A673 (cell line): Measurements from ENCODE around the gene ACADSB. TPM values are rescaled to one million over a fixed set of nuclear protein-coding genes. Genes with fewer than 3 reads are reported as not detected.

Experiments
- BruUV-seq: library from RNA; stranded (reverse); fragments of 400-500 nt; replicated peaks from 2 replicates; lab custom pipeline; 2021; lab: Mats Ljungman, UMichigan
- CTCF ChIA-PET: fragments of 300-600 bp; sonication (Branson Sonifier 250); formaldehyde crosslinking; loops from one replicate; lab custom pipeline; 2022; ENCODE audit warnings: antibody characterized with exemption; lab: Charles Lee
- POLR2A ChIA-PET: fragments of 300-600 bp; sonication (Branson Sonifier 250); formaldehyde crosslinking; loops from one replicate; lab custom pipeline; 2022; ENCODE audit warnings: antibody characterized with exemption; ENCODE audit not compliant: low non-redundant PET; lab: Charles Lee
- DNase-seq: peaks from one replicate; pipeline ENCODE4 v3.0.0-alpha.2; 2015; ENCODE audit warnings: low spot score
- H3K27ac ChIP-seq: fragments of 200-600 bp; sonication (generic); 2 replicates; pipeline ENCODE4 v1.5.1; 2016; ENCODE audit warnings: mixed run types, low read depth, mild to moderate bottlenecking, mixed read lengths, antibody characterized with exemption, low read length; ENCODE audit not compliant: poor library complexity, severe bottlenecking
- H3K27me3 ChIP-seq: fragments of 200-600 bp; sonication (generic); replicated peaks from 2 replicates; pipeline ENCODE4 v1.6.1; 2017; ENCODE audit warnings: mixed run types, low read depth, mild to moderate bottlenecking, mixed read lengths, antibody characterized with exemption, low read length; ENCODE audit not compliant: insufficient read depth, poor library complexity
- H3K36me3 ChIP-seq: fragments of 200-600 bp; sonication (generic); 2 replicates; pipeline ENCODE4 v1.6.1; 2016; ENCODE audit warnings: mixed run types, mild to moderate bottlenecking, mixed read lengths, antibody characterized with exemption, low read length; ENCODE audit not compliant: insufficient read depth, poor library complexity, severe bottlenecking
- H3K4me1 ChIP-seq: fragments of 200-600 bp; sonication (generic); 2 replicates; pipeline ENCODE4 v1.6.1; 2017; ENCODE audit warnings: mixed run types, mild to moderate bottlenecking, mixed read lengths, antibody characterized with exemption, low read length; ENCODE audit not compliant: insufficient read depth, poor library complexity, severe bottlenecking
- H3K4me3 ChIP-seq: fragments of 200-600 bp; sonication (generic); 2 replicates; pipeline ENCODE4 v1.5.1; 2016; ENCODE audit warnings: low read depth, mixed run types, mild to moderate bottlenecking, mixed read lengths, low read length; ENCODE audit not compliant: poor library complexity, severe bottlenecking
- H3K9me3 ChIP-seq: fragments of 200-600 bp; sonication (generic); 2 replicates; pipeline ENCODE4 v1.6.1; 2016; ENCODE audit warnings: mixed run types, low read depth, mild to moderate bottlenecking, mixed read lengths, antibody characterized with exemption, low read length; ENCODE audit not compliant: poor library complexity, severe bottlenecking
- CTCF ChIP-seq: fragments of 300-800, 200-600 bp; sonication (generic); conservative IDR thresholded peaks from 2 replicates; pipeline ENCODE4 v1.5.1; 2017; ENCODE audit warnings: low read depth, mild to moderate bottlenecking, antibody characterized with exemption, low read length, moderate library complexity, mixed read lengths
- EZH2 ChIP-seq: fragments of 200-600 bp; sonication (generic); IDR thresholded peaks from 2 replicates; pipeline ENCODE4 v1.6.1; 2017; ENCODE audit warnings: borderline replicate concordance, low read depth, mild to moderate bottlenecking, mixed read lengths, antibody characterized with exemption, low read length; ENCODE audit not compliant: poor library complexity, severe bottlenecking
- intact Hi-C: fragments of 100-400 bp; cut with micrococcal nuclease; formaldehyde crosslinking; loops from one replicate; pipeline ENCODE4 v1.10.0; 2022; ENCODE audit not compliant: unreplicated experiment
- total RNA-seq: library from RNA; stranded (reverse); gene quantifications from 2 replicates; pipeline ENCODE4 v1.2.3, GENCODE V29; 2021

ACADSB gene
- total RNA-seq, 1 experiment from 2014 or later: 20.4 TPM

- H3K36me3 ChIP-seq: no peaks in the 10 kb centered on the region
- H3K27ac ChIP-seq: no peak overlapping the region
- no peak for DNase-seq
- BruUV-seq: no TSS peak
- CTCF ChIA-PET: no interaction called here
- TF ChIP-seq CTCF: no peak
- POLR2A ChIA-PET: no interaction called here
- intact Hi-C loops: no loop called here
- H3K4me1 ChIP-seq: no peaks in the 10 kb centered on the region
- no peak overlapping the region for H3K4me3 ChIP-seq
- peaks cover 8% of the 10 kb centered on the region for H3K27me3 ChIP-seq
- H3K9me3 ChIP-seq: no peaks in the 10 kb centered on the region
Measured at GRCh38 chr10:123061865-123062264, 53.1 kb downstream of the ACADSB start.

- CTCF ChIA-PET: no interaction called here
Measured at GRCh38 chr10:123062726-123063125, 53.9 kb downstream of the ACADSB start.

GRCh38 chr10:123068087-123068853, 59.5 kb downstream of the ACADSB start:
- intact Hi-C loops: no loop called here
- TF ChIP-seq EZH2 (no peak), CTCF (no peak)
- CTCF ChIA-PET: no interaction called here

More at GRCh38 chr10:123062726-123063125, 53.9 kb downstream of the ACADSB start:
- Histone ChIP-seq H3K9me3 (no peaks in the 10 kb centered on the region), H3K27ac (no peak overlapping the region), H3K36me3 (no peaks in the 10 kb centered on the region), H3K27me3 (peaks cover 8% of the 10 kb centered on the region), H3K4me3 (no peak overlapping the region), H3K4me1 (no peaks in the 10 kb centered on the region)
- DNase-seq: no peak
- no TSS peak for BruUV-seq
- intact Hi-C loops: no loop called here
- TF ChIP-seq CTCF (no peak), EZH2 (no peak)
- POLR2A ChIA-PET: no interaction called here

More at GRCh38 chr10:123068087-123068853, 59.5 kb downstream of the ACADSB start:
- no peaks in the 10 kb centered on the region for H3K4me1 ChIP-seq
- H3K36me3 ChIP-seq: no peaks in the 10 kb centered on the region
- peaks cover 34% of the 10 kb centered on the region for H3K27me3 ChIP-seq
- no peaks in the 10 kb centered on the region for H3K9me3 ChIP-seq
- H3K27ac ChIP-seq: no peak overlapping the region
- POLR2A ChIA-PET: no interaction called here
- H3K4me3 ChIP-seq: no peak overlapping the region
- DNase-seq: no peak
- no TSS peak for BruUV-seq
